ENCODE measurements around the gene C22orf23. TPM values are rescaled to one million over a fixed set of nuclear protein-coding genes. Genes with fewer than 3 reads are reported as not detected.

The C22orf23 gene
- total RNA-seq, 2 experiments from 2014 or later, result 0.14 TPM; not detected in 1

- no peak for DNase-seq
- intact Hi-C loops (cut with micrococcal nuclease), result no loop called here
- no peaks in the 10 kb centered on the region for H3K4me1 Mint-ChIP-seq (ENCODE audit: low read depth)
- no peak overlapping the region for H3K4me3 Mint-ChIP-seq
- H3K36me3 Mint-ChIP-seq, result peaks cover 5% of the 10 kb centered on the region
- POLR2A ChIA-PET, result interaction anchor here (1.6 kb wide), 1 partner anchor 10 kb away, joined by 3 read pairs; the partner anchor contains the start of genes C22orf23 and POLR2F
- no peak overlapping the region for H3K27ac Mint-ChIP-seq
- no peaks in the 10 kb centered on the region for H3K9me3 Mint-ChIP-seq
- CTCF ChIA-PET, result interaction anchor here (0.8 to 1.0 kb wide), 2 partner anchors 9 to 10 kb away, joined by 3 read pairs; partner anchors contain the start of genes C22orf23 and POLR2F
- no peaks in the 10 kb centered on the region for H3K27me3 Mint-ChIP-seq
These were observed 10.1 kb downstream of the C22orf23 start for GRCh38 chr22:37943136-37943824.

GRCh38 chr22:37942133-37942532 lies 11.3 kb downstream of the C22orf23 start:
- CTCF ChIA-PET, result no interaction called here

GRCh38 chr22:37940698-37941376 lies 12.6 kb downstream of the C22orf23 start:
- no peak for DNase-seq
- Mint-ChIP-seq H3K36me3 (peaks cover 9% of the 10 kb centered on the region), H3K4me1 (ENCODE audit: low read depth) (no peaks in the 10 kb centered on the region), H3K9me3 (no peaks in the 10 kb centered on the region), H3K27ac (no peak overlapping the region), H3K4me3 (no peak overlapping the region), H3K27me3 (no peaks in the 10 kb centered on the region)
- POLR2A ChIA-PET, result no interaction called here
- intact Hi-C loops (cut with micrococcal nuclease), result no loop called here
- CTCF ChIA-PET, result no interaction called here

More at GRCh38 chr22:37942133-37942532, 11.3 kb downstream of the C22orf23 start:
- POLR2A ChIA-PET, result interaction anchor here (1.2 kb wide), 1 partner anchor 45 kb away, joined by 3 read pairs; no protein-coding TSS in a partner anchor
- Mint-ChIP-seq H3K9me3 (no peaks in the 10 kb centered on the region), H3K27ac (no peak overlapping the region), H3K27me3 (no peaks in the 10 kb centered on the region), H3K36me3 (peaks cover 7% of the 10 kb centered on the region), H3K4me3 (no peak overlapping the region), H3K4me1 (ENCODE audit: low read depth) (no peaks in the 10 kb centered on the region)
- intact Hi-C loops (cut with micrococcal nuclease), result no loop called here
- DNase-seq, result no peak

GRCh38 chr22:37933711-37934376 lies 19.6 kb downstream of the C22orf23 start:
- Mint-ChIP-seq H3K27ac (no peak overlapping the region), H3K4me3 (no peak overlapping the region), H3K36me3 (peaks cover 4% of the 10 kb centered on the region), H3K27me3 (no peaks in the 10 kb centered on the region), H3K4me1 (ENCODE audit: low read depth) (peaks cover 8% of the 10 kb centered on the region), H3K9me3 (no peaks in the 10 kb centered on the region)
- peak; percentile 93 for DNase-seq
- ChIA-PET POLR2A (interaction anchor here (0.8 kb wide), 1 partner anchor 15 kb away, joined by 3 read pairs; no protein-coding TSS in a partner anchor), CTCF (interaction anchor here (0.5 to 7.9 kb wide), 21 partner anchors 10 to 750 kb away, joined by 3 to 58 read pairs (median 3); partner anchors contain the start of genes C22orf23, MICALL1 and POLR2F)
- intact Hi-C loops (cut with micrococcal nuclease), result loop anchor here (1.0 to 2.0 kb wide), 2 partner anchors 47 to 117 kb away; no protein-coding TSS in a partner anchor

- Mint-ChIP-seq H3K9me3 (no peaks in the 10 kb centered on the region), H3K4me3 (no peak overlapping the region), H3K4me1 (ENCODE audit: low read depth) (peaks cover 8% of the 10 kb centered on the region), H3K27me3 (no peaks in the 10 kb centered on the region), H3K27ac (no peak overlapping the region), H3K36me3 (peaks cover 4% of the 10 kb centered on the region)
- intact Hi-C loops (cut with micrococcal nuclease), result no loop called here
- DNase-seq, result no peak
- POLR2A ChIA-PET, result no interaction called here
- CTCF ChIA-PET, result interaction anchor here (1.0 to 7.9 kb wide), 7 partner anchors 11 to 120 kb away, joined by 3 to 58 read pairs (median 4); partner anchors contain the start of gene MICALL1
These were observed 20.4 kb downstream of the C22orf23 start for GRCh38 chr22:37932821-37933578.

GRCh38 chr22:37932401-37932800 lies 21.0 kb downstream of the C22orf23 start:
- no peak overlapping the region for H3K27ac Mint-ChIP-seq
- H3K27me3 Mint-ChIP-seq, result no peaks in the 10 kb centered on the region
- ChIA-PET POLR2A (no interaction called here), CTCF (interaction anchor here (1.0 to 7.9 kb wide), 4 partner anchors 27 to 121 kb away, joined by 3 to 58 read pairs (median 8); partner anchors contain the start of gene MICALL1)
- DNase-seq, result no peak
- no peaks in the 10 kb centered on the region for H3K9me3 Mint-ChIP-seq
- H3K4me1 Mint-ChIP-seq (ENCODE audit: low read depth), result peaks cover 8% of the 10 kb centered on the region
- no peak overlapping the region for H3K4me3 Mint-ChIP-seq
- H3K36me3 Mint-ChIP-seq, result peaks cover 2% of the 10 kb centered on the region
- intact Hi-C loops (cut with micrococcal nuclease), result no loop called here

GRCh38 chr22:37931893-37932389 lies 21.5 kb downstream of the C22orf23 start:
- Mint-ChIP-seq H3K9me3 (no peaks in the 10 kb centered on the region), H3K4me3 (no peak overlapping the region), H3K36me3 (peaks cover 2% of the 10 kb centered on the region), H3K27ac (no peak overlapping the region), H3K27me3 (no peaks in the 10 kb centered on the region), H3K4me1 (ENCODE audit: low read depth) (peaks cover 8% of the 10 kb centered on the region)
- intact Hi-C loops (cut with micrococcal nuclease), result no loop called here
- CTCF ChIA-PET, result interaction anchor here (1.3 to 7.9 kb wide), 3 partner anchors 15 to 114 kb away, joined by 3 to 58 read pairs (median 12); partner anchors contain the start of gene MICALL1
- DNase-seq, result no peak
- POLR2A ChIA-PET, result no interaction called here

GRCh38 chr22:37930952-37931440 lies 22.4 kb downstream of the C22orf23 start:
- no peak for DNase-seq
- Mint-ChIP-seq H3K27me3 (no peaks in the 10 kb centered on the region), H3K27ac (no peak overlapping the region), H3K36me3 (no peaks in the 10 kb centered on the region), H3K4me1 (ENCODE audit: low read depth) (peaks cover 8% of the 10 kb centered on the region), H3K9me3 (no peaks in the 10 kb centered on the region), H3K4me3 (no peak overlapping the region)
- intact Hi-C loops (cut with micrococcal nuclease), result no loop called here
- ChIA-PET CTCF (interaction anchor here (1.3 to 7.9 kb wide), 2 partner anchors 14 to 113 kb away, joined by 3 to 58 read pairs; no protein-coding TSS in a partner anchor), POLR2A (no interaction called here)

GRCh38 chr22:37930270-37930951 lies 23.0 kb downstream of the C22orf23 start:
- H3K27me3 Mint-ChIP-seq, result no peaks in the 10 kb centered on the region
- H3K36me3 Mint-ChIP-seq, result no peaks in the 10 kb centered on the region
- H3K4me1 Mint-ChIP-seq (ENCODE audit: low read depth), result peaks cover 8% of the 10 kb centered on the region
- intact Hi-C loops (cut with micrococcal nuclease), result no loop called here
- CTCF ChIA-PET, result interaction anchor here (1.3 to 7.9 kb wide), 2 partner anchors 14 to 113 kb away, joined by 3 to 58 read pairs; no protein-coding TSS in a partner anchor
- no peaks in the 10 kb centered on the region for H3K9me3 Mint-ChIP-seq
- DNase-seq, result peak; percentile 23
- no peak overlapping the region for H3K4me3 Mint-ChIP-seq
- no peak overlapping the region for H3K27ac Mint-ChIP-seq
- POLR2A ChIA-PET, result no interaction called here

- H3K27ac Mint-ChIP-seq, result no peak overlapping the region
- intact Hi-C loops (cut with micrococcal nuclease), result no loop called here
- DNase-seq, result no peak
- H3K4me1 Mint-ChIP-seq (ENCODE audit: low read depth), result peaks cover 8% of the 10 kb centered on the region
- H3K27me3 Mint-ChIP-seq, result no peaks in the 10 kb centered on the region
- ChIA-PET POLR2A (no interaction called here), CTCF (interaction anchor here (7.9 kb wide), 1 partner anchor 112 kb away, joined by 58 read pairs; no protein-coding TSS in a partner anchor)
- no peak overlapping the region for H3K4me3 Mint-ChIP-seq
- no peaks in the 10 kb centered on the region for H3K36me3 Mint-ChIP-seq
- no peaks in the 10 kb centered on the region for H3K9me3 Mint-ChIP-seq
These were observed 24.0 kb downstream of the C22orf23 start for GRCh38 chr22:37929390-37929789.

GRCh38 chr22:37927637-37927936 lies 25.8 kb downstream of the C22orf23 start:
- H3K27me3 Mint-ChIP-seq, result no peaks in the 10 kb centered on the region
- intact Hi-C loops (cut with micrococcal nuclease), result no loop called here
- ChIA-PET POLR2A (no interaction called here), CTCF (interaction anchor here (1.2 to 7.9 kb wide), 2 partner anchors 38 to 110 kb away, joined by 3 to 58 read pairs; no protein-coding TSS in a partner anchor)
- H3K27ac Mint-ChIP-seq, result no peak overlapping the region
- no peak for DNase-seq
- no peaks in the 10 kb centered on the region for H3K4me1 Mint-ChIP-seq (ENCODE audit: low read depth)
- no peaks in the 10 kb centered on the region for H3K36me3 Mint-ChIP-seq
- no peak overlapping the region for H3K4me3 Mint-ChIP-seq
- no peaks in the 10 kb centered on the region for H3K9me3 Mint-ChIP-seq
